ENCODE results near the gene SBF2. TPM values are rescaled to one million over a fixed set of nuclear protein-coding genes. Genes with fewer than 3 reads are reported as not detected.

Gene SBF2
- total and polyA plus RNA-seq, 2 donors (not counting 1 experiment from before 2014, with no cell fraction given): 5.6 to 17.7 TPM

DNA sequence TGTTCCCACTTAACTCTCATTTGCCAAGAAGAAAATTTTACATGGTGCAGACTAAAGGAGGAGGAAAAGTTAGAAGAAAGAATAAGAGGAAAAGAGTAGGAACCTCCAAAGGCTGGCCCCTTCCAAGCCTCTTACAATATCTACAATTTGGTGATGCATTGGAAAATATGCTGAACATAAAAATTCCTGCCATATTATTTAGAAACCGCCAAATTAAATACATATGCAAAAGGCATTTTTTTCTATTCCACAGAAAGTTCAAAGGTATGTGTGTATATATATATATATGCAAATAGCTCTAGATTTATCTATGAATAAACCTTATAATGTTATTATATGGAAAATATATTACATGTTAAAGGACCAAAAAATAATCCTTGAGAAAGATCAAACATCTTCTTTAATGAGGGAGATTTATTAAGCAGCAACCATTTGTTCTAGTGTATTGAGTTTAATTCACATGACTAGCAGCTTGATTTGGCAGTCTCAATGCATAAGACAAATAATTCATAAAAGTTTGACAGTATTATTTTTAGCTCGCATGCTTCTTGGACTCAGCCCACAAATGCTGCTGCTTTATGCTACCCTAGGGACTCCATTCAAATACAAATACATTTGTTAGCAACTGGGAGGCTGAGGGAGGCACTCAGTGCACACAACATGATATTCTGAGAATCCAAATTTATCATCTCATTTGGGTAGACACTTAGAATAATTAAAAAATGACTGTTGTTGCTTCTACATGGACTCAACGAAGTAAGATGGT, 184.9 kb downstream of the SBF2 start:
- WGBS (ENCODE audit: insufficient coverage): no CpG with 5 or more reads among the region's 3 CpGs
- H3K4me1 Mint-ChIP-seq: no peaks in the 10 kb centered on the region
- H2AFZ ChIP-seq (ENCODE audit: insufficient read depth, low read depth, low read length, poor library complexity, severe bottlenecking): no peak overlapping the region
- no peaks in the 10 kb centered on the region for H3K79me2 ChIP-seq (ENCODE audit: control insufficient read depth, insufficient read depth, low read length)
- DNase-seq (no peak), ATAC-seq (ENCODE audit: low read depth) (no peak)
- no peak for TF ChIP-seq EZH2 (IDR thresholded peaks at IDR 0.05; ENCODE audit: borderline replicate concordance, insufficient read depth, low read depth, low read length, poor library complexity, severe bottlenecking)
- TF ChIP-seq, protein P1, sequence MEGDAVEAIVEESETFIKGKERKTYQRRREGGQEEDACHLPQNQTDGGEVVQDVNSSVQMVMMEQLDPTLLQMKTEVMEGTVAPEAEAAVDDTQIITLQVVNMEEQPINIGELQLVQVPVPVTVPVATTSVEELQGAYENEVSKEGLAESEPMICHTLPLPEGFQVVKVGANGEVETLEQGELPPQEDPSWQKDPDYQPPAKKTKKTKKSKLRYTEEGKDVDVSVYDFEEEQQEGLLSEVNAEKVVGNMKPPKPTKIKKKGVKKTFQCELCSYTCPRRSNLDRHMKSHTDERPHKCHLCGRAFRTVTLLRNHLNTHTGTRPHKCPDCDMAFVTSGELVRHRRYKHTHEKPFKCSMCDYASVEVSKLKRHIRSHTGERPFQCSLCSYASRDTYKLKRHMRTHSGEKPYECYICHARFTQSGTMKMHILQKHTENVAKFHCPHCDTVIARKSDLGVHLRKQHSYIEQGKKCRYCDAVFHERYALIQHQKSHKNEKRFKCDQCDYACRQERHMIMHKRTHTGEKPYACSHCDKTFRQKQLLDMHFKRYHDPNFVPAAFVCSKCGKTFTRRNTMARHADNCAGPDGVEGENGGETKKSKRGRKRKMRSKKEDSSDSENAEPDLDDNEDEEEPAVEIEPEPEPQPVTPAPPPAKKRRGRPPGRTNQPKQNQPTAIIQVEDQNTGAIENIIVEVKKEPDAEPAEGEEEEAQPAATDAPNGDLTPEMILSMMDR (IDR thresholded peaks at IDR 0.05): no peak
- H3K4me1 ChIP-seq (ENCODE audit: control insufficient read depth in 2 of 2, insufficient read depth in 2 of 2, low read length in 2 of 2): no peaks in the 10 kb centered on the region
- CTCF ChIA-PET: no interaction called here
- H3K4me2 ChIP-seq (replicated peaks; ENCODE audit: low read depth, low read length, poor library complexity, severe bottlenecking): no peak overlapping the region
- intact Hi-C loops (cut with micrococcal nuclease): no loop called here
- H3K9me3 ChIP-seq (ENCODE audit: control extremely low read depth in 1 of 3, control insufficient read depth in 2 of 3, insufficient read depth in 1 of 3, low read length in 2 of 3): no peaks in the 10 kb centered on the region
- H3K27me3 Mint-ChIP-seq: no peaks in the 10 kb centered on the region
- no peaks in the 10 kb centered on the region for H3K36me3 ChIP-seq (replicated peaks in 1 of 2; ENCODE audit: control extremely low read depth in 1 of 2, control insufficient read depth in 1 of 2, extremely low read depth in 1 of 2, insufficient read depth in 2 of 2, low read length in 1 of 2)
- no peak overlapping the region for H3K27ac Mint-ChIP-seq
- peaks cover 3% of the 10 kb centered on the region for H3K9me3 Mint-ChIP-seq (ENCODE audit: insufficient read depth)
- no peak overlapping the region for H3K4me3 ChIP-seq (ENCODE audit: control extremely low read depth in 1 of 5, extremely low read depth in 1 of 5, insufficient read depth in 1 of 5, low read depth in 2 of 5, low read length in 4 of 5)
- H4K20me1 ChIP-seq (ENCODE audit: control insufficient read depth, insufficient read depth, low read length, poor library complexity, severe bottlenecking): no peaks in the 10 kb centered on the region
- H3K27me3 ChIP-seq (replicated peaks in 1 of 4; ENCODE audit: control extremely low read depth in 1 of 4, control insufficient read depth in 3 of 4, insufficient read depth in 4 of 4, low read length in 3 of 4): no peaks in the 10 kb centered on the region
- no peak overlapping the region for H3K4me3 Mint-ChIP-seq
- POLR2A ChIA-PET: no interaction called here
- H3K27ac ChIP-seq (ENCODE audit: low read length in 2 of 2): no peak overlapping the region
- no peak overlapping the region for H3K9ac ChIP-seq (ENCODE audit: low read length)

DNA sequence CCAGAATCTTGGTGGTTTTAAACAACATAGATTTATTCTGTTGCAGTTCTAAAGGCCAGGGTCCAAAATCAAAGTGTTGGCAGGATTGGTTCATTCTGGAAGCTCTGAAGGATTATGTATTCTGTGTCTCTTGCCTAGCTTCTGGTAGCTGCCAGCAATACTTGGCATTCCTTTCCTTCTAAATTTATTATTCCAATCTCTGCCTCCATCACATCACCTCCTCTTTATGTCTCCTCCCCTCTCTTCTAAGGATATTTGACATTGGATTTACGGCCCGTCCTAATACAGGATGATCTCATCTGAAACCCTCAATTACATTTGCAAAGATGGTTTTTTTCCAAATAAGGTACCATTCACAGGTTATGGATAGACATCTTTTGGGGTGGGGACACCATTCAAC, 186.5 kb downstream of the SBF2 start:
- H3K9ac ChIP-seq (ENCODE audit: low read length): no peak overlapping the region
- no peaks in the 10 kb centered on the region for H3K9me3 ChIP-seq (ENCODE audit: control extremely low read depth in 1 of 3, control insufficient read depth in 2 of 3, insufficient read depth in 1 of 3, low read length in 2 of 3)
- TF ChIP-seq EZH2 (IDR thresholded peaks at IDR 0.05; ENCODE audit: borderline replicate concordance, insufficient read depth, low read depth, low read length, poor library complexity, severe bottlenecking): no peak
- no peaks in the 10 kb centered on the region for H3K36me3 ChIP-seq (replicated peaks in 1 of 2; ENCODE audit: control extremely low read depth in 1 of 2, control insufficient read depth in 1 of 2, extremely low read depth in 1 of 2, insufficient read depth in 2 of 2, low read length in 1 of 2)
- intact Hi-C loops (cut with micrococcal nuclease): no loop called here
- H3K4me2 ChIP-seq (replicated peaks; ENCODE audit: low read depth, low read length, poor library complexity, severe bottlenecking): no peak overlapping the region
- no peak overlapping the region for H2AFZ ChIP-seq (ENCODE audit: insufficient read depth, low read depth, low read length, poor library complexity, severe bottlenecking)
- no peak overlapping the region for H3K27ac ChIP-seq (ENCODE audit: low read length in 2 of 2)
- DNase-seq (no peak), ATAC-seq (ENCODE audit: low read depth) (no peak)
- H3K9me3 Mint-ChIP-seq (ENCODE audit: insufficient read depth): peaks cover 3% of the 10 kb centered on the region
- no peak overlapping the region for H3K27ac Mint-ChIP-seq
- H3K4me1 Mint-ChIP-seq: no peaks in the 10 kb centered on the region
- CTCF ChIA-PET: no interaction called here
- H3K27me3 Mint-ChIP-seq: no peaks in the 10 kb centered on the region
- H3K27me3 ChIP-seq (replicated peaks in 1 of 4; ENCODE audit: control extremely low read depth in 1 of 4, control insufficient read depth in 3 of 4, insufficient read depth in 4 of 4, low read length in 3 of 4): no peaks in the 10 kb centered on the region
- H4K20me1 ChIP-seq (ENCODE audit: control insufficient read depth, insufficient read depth, low read length, poor library complexity, severe bottlenecking): no peaks in the 10 kb centered on the region
- POLR2A ChIA-PET: no interaction called here
- no peaks in the 10 kb centered on the region for H3K4me1 ChIP-seq (ENCODE audit: control insufficient read depth in 2 of 2, insufficient read depth in 2 of 2, low read length in 2 of 2)
- no CpG with 5 or more reads among the region's 2 CpGs for WGBS (ENCODE audit: insufficient coverage)
- no peaks in the 10 kb centered on the region for H3K79me2 ChIP-seq (ENCODE audit: control insufficient read depth, insufficient read depth, low read length)
- no peak overlapping the region for H3K4me3 ChIP-seq (ENCODE audit: control extremely low read depth in 1 of 5, extremely low read depth in 1 of 5, insufficient read depth in 1 of 5, low read depth in 2 of 5, low read length in 4 of 5)
- H3K4me3 Mint-ChIP-seq: no peak overlapping the region

Measured in B cell (primary cell).